Muscle of leg (tissue), 11 donors: ENCODE results near the gene ACACB. TPM values are rescaled to one million over a fixed set of nuclear protein-coding genes. Genes with fewer than 3 reads are reported as not detected.

Experiments
- DNase-seq: peaks from one replicate; pipeline ENCODE4 v3.0.0; 2013
- H3K27ac ChIP-seq: one replicate; pipeline ENCODE4 v1.5.1; 2013; ENCODE audit warnings: mild to moderate bottlenecking, low read length, control low read depth
- H3K27me3 ChIP-seq: one replicate; pipeline ENCODE4 v1.6.1; 2013; ENCODE audit warnings: low read length; ENCODE audit not compliant: control insufficient read depth, insufficient read depth
- H3K36me3 ChIP-seq: one replicate; pipeline ENCODE4 v1.6.1; 2013; ENCODE audit warnings: low read length; ENCODE audit not compliant: control insufficient read depth, insufficient read depth
- H3K4me1 ChIP-seq: one replicate; pipeline ENCODE4 v1.6.1; 2013; ENCODE audit warnings: low read length; ENCODE audit not compliant: control insufficient read depth, insufficient read depth
- H3K4me3 ChIP-seq: one replicate; pipeline ENCODE4 v1.5.1; 2013; ENCODE audit warnings: low read length, control low read depth
- H3K9me3 ChIP-seq: replicated peaks from 2 replicates; pipeline ENCODE4 v1.6.1; 2013; ENCODE audit warnings: low read depth, low read length; ENCODE audit not compliant: control insufficient read depth
- WGBS: methylation state at CpG from one replicate; pipeline ENCODE4 v1.1.5; 2013; ENCODE audit warnings: missing lambda C conversion rate; ENCODE audit not compliant: insufficient coverage; 5-methylcytosine and 5-hydroxymethylcytosine counted together
- polyA plus RNA-seq, 8 donors: library from polyadenylated mRNA; unstranded; fragments of 120-200 nt; gene quantifications; one replicate each; pipeline versions ENCODE4 v1.2.1 to v1.2.3, GENCODE V29; 2013; ENCODE audit warnings: inconsistent platforms in 1 of 8, low replicate concordance in 1 of 8; ENCODE audit not compliant: insufficient read length in 8 of 8, insufficient read depth in 1 of 8
- total RNA-seq: library from RNA; stranded (reverse); fragments of 120-200 nt; gene quantifications from one replicate; pipeline ENCODE4 v1.2.4, GENCODE V29; 2013

Gene ACACB
- total and polyA plus RNA-seq, 9 donors = 6.4 to 10.4 (median 7.9) TPM

GRCh38 chr12:109188108-109188712 lies 71.8 kb downstream of the ACACB start:
- H3K4me1 ChIP-seq = no peaks in the 10 kb centered on the region
- peaks cover 32% of the 10 kb centered on the region for H3K36me3 ChIP-seq
- 93% methylated on average over 4 of the region's 4 CpGs for WGBS
- DNase-seq = no peak
- no peaks in the 10 kb centered on the region for H3K9me3 ChIP-seq
- no peak overlapping the region for H3K4me3 ChIP-seq
- no peaks in the 10 kb centered on the region for H3K27me3 ChIP-seq
- H3K27ac ChIP-seq = no peak overlapping the region

- no peak overlapping the region for H3K27ac ChIP-seq
- no peak for DNase-seq
- peaks cover 39% of the 10 kb centered on the region for H3K36me3 ChIP-seq
Measured at GRCh38 chr12:109189291-109189690, 72.9 kb downstream of the ACACB start.

GRCh38 chr12:109191621-109192250 lies 75.3 kb downstream of the ACACB start:
- 81% methylated on average over 18 of the region's 20 CpGs for WGBS
- H3K36me3 ChIP-seq = peaks cover 44% of the 10 kb centered on the region
- no peak overlapping the region for H3K4me3 ChIP-seq
- DNase-seq = no peak
- H3K4me1 ChIP-seq = no peaks in the 10 kb centered on the region
- H3K27me3 ChIP-seq = no peaks in the 10 kb centered on the region
- peaks cover 2% of the 10 kb centered on the region for H3K9me3 ChIP-seq
- no peak overlapping the region for H3K27ac ChIP-seq

More at GRCh38 chr12:109189291-109189690, 72.9 kb downstream of the ACACB start:
- Histone ChIP-seq H3K27me3 (no peaks in the 10 kb centered on the region), H3K4me3 (no peak overlapping the region), H3K9me3 (no peaks in the 10 kb centered on the region), H3K4me1 (no peaks in the 10 kb centered on the region)
- WGBS = 91% methylated on average over 4 of the region's 8 CpGs

GRCh38 chr12:109192358-109192757 lies 76.0 kb downstream of the ACACB start:
- no peak overlapping the region for H3K4me3 ChIP-seq
- no peaks in the 10 kb centered on the region for H3K4me1 ChIP-seq
- no peaks in the 10 kb centered on the region for H3K27me3 ChIP-seq
- H3K9me3 ChIP-seq = peaks cover 2% of the 10 kb centered on the region
- peaks cover 50% of the 10 kb centered on the region for H3K36me3 ChIP-seq
- H3K27ac ChIP-seq = no peak overlapping the region
- no CpG with 5 or more reads among the region's 3 CpGs for WGBS
- no peak for DNase-seq

- 92% methylated on average over 6 of the region's 8 CpGs for WGBS
- Histone ChIP-seq H3K36me3 (peaks cover 51% of the 10 kb centered on the region), H3K9me3 (peaks cover 2% of the 10 kb centered on the region), H3K27ac (no peak overlapping the region), H3K4me3 (no peak overlapping the region), H3K27me3 (no peaks in the 10 kb centered on the region), H3K4me1 (no peaks in the 10 kb centered on the region)
- no peak for DNase-seq
Measured at GRCh38 chr12:109193896-109194295, 77.5 kb downstream of the ACACB start.

- WGBS = 93% methylated on average over 3 of the region's 4 CpGs
- Histone ChIP-seq H3K36me3 (peaks cover 49% of the 10 kb centered on the region), H3K27ac (no peak overlapping the region), H3K4me1 (no peaks in the 10 kb centered on the region), H3K9me3 (peaks cover 2% of the 10 kb centered on the region), H3K27me3 (no peaks in the 10 kb centered on the region), H3K4me3 (no peak overlapping the region)
- DNase-seq = no peak
Measured at GRCh38 chr12:109196332-109196731, 79.9 kb downstream of the ACACB start.

- Histone ChIP-seq H3K4me3 (no peak overlapping the region), H3K36me3 (peaks cover 40% of the 10 kb centered on the region), H3K27ac (no peak overlapping the region), H3K4me1 (no peaks in the 10 kb centered on the region), H3K27me3 (no peaks in the 10 kb centered on the region), H3K9me3 (peaks cover 2% of the 10 kb centered on the region)
- DNase-seq = no peak
- 93% methylated on average over 9 of the region's 10 CpGs for WGBS
Measured at GRCh38 chr12:109197327-109197726, 80.9 kb downstream of the ACACB start.

- no peak for DNase-seq
- no peak overlapping the region for H3K27ac ChIP-seq
Measured at GRCh38 chr12:109199324-109199723, 82.9 kb downstream of the ACACB start.

GRCh38 chr12:109200825-109201495 lies 84.6 kb downstream of the ACACB start:
- H3K36me3 ChIP-seq = peaks cover 29% of the 10 kb centered on the region
- H3K9me3 ChIP-seq = peaks cover 2% of the 10 kb centered on the region
- H3K4me3 ChIP-seq = no peak overlapping the region
- no peak for DNase-seq
- no peak overlapping the region for H3K27ac ChIP-seq
- no peaks in the 10 kb centered on the region for H3K27me3 ChIP-seq
- no peaks in the 10 kb centered on the region for H3K4me1 ChIP-seq
- WGBS = 96% methylated on average over 11 of the region's 14 CpGs

More at GRCh38 chr12:109199324-109199723, 82.9 kb downstream of the ACACB start:
- H3K36me3 ChIP-seq = peaks cover 36% of the 10 kb centered on the region
- H3K4me1 ChIP-seq = no peaks in the 10 kb centered on the region
- H3K9me3 ChIP-seq = peaks cover 2% of the 10 kb centered on the region
- no peaks in the 10 kb centered on the region for H3K27me3 ChIP-seq
- no peak overlapping the region for H3K4me3 ChIP-seq
- 92% methylated on average over 2 of the region's 11 CpGs for WGBS

- Histone ChIP-seq H3K4me1 (no peaks in the 10 kb centered on the region), H3K27me3 (no peaks in the 10 kb centered on the region), H3K9me3 (no peaks in the 10 kb centered on the region), H3K36me3 (peaks cover 24% of the 10 kb centered on the region), H3K27ac (no peak overlapping the region), H3K4me3 (no peak overlapping the region)
- no peak for DNase-seq
- 93% methylated on average over 17 of the region's 17 CpGs for WGBS
Measured at GRCh38 chr12:109201496-109201885, 85.1 kb downstream of the ACACB start.
